RWPE1 (cell line): ENCODE measurements around the gene UGT1A4.
A peak's percentile ranks its signal among the peaks of the same experiment; 100 is the strongest.

Source experiments
- CTCF ChIA-PET: fragments of 350-600 bp; sonication (Branson Sonifier 250); formaldehyde crosslinking; extraction: SDS; loops from one replicate; lab custom pipeline; 2021; lab: Yijun Ruan, JAX
- POLR2A ChIA-PET: fragments of 400-600 bp; formaldehyde crosslinking; extraction: SDS; loops from one replicate; lab custom pipeline; 2020; ENCODE audit warnings: antibody characterized with exemption; ENCODE audit not compliant: low non-redundant PET; lab: Yijun Ruan, JAX
- DNase-seq: peaks from one replicate; pipeline ENCODE4 v3.0.0; 2012; ENCODE audit warnings: low spot score
- H3K27ac ChIP-seq: fragments of 450-650 bp; 2 replicates; pipeline ENCODE4 v1.5.1; 2017
- CTCF ChIP-seq: fragments of 450-650 bp; conservative IDR thresholded peaks from 2 replicates; pipeline ENCODE4 v1.5.1; 2017; ENCODE audit warnings: low read depth, mild to moderate bottlenecking

The UGT1A4 gene

GRCh38 chr2:233705911-233706506 is 12.5 kb upstream of the UGT1A4 start:
- no peak for DNase-seq
- CTCF ChIA-PET = interaction anchor here (0.7 to 1.0 kb wide), 2 partner anchors 10 to 217 kb away, joined by 3 read pairs; no protein-coding TSS in a partner anchor
- H3K27ac ChIP-seq = peak overlapping the region; percentile 83
- TF ChIP-seq CTCF = no peak
- POLR2A ChIA-PET = interaction anchor here (1.3 kb wide), 1 partner anchor 15 kb away, joined by 6 read pairs; no protein-coding TSS in a partner anchor

- peak overlapping the region; percentile 83 for H3K27ac ChIP-seq
Measured at GRCh38 chr2:233706720-233707119, 11.8 kb upstream of the UGT1A4 start.

GRCh38 chr2:233707940-233708644 is 10.4 kb upstream of the UGT1A4 start:
- peak overlapping the region; percentile 43; the same call in 1 of the 2 replicates for H3K27ac ChIP-seq
- ChIA-PET POLR2A (no interaction called here), CTCF (no interaction called here)
- TF ChIP-seq CTCF = no peak
- no peak for DNase-seq

More at GRCh38 chr2:233706720-233707119, 11.8 kb upstream of the UGT1A4 start:
- DNase-seq = no peak
- ChIA-PET POLR2A (interaction anchor here (0.6 to 1.3 kb wide), 2 partner anchors 16 to 143 kb away, joined by 3 to 6 read pairs; no protein-coding TSS in a partner anchor), CTCF (interaction anchor here (1.0 kb wide), 1 partner anchor 9 kb away, joined by 3 read pairs; no protein-coding TSS in a partner anchor)
- TF ChIP-seq CTCF = no peak

GRCh38 chr2:233708942-233709341 is 9.6 kb upstream of the UGT1A4 start:
- ChIA-PET POLR2A (no interaction called here), CTCF (no interaction called here)
- no peak overlapping the region for H3K27ac ChIP-seq
- no peak for TF ChIP-seq CTCF
- no peak for DNase-seq

- peak; percentile 88 for TF ChIP-seq CTCF
- ChIA-PET POLR2A (no interaction called here), CTCF (interaction anchor here (0.6 to 1.1 kb wide), 11 partner anchors 15 to 1934 kb away, joined by 3 to 4 read pairs (median 3); no protein-coding TSS in a partner anchor)
- peak; percentile 73 for DNase-seq
- H3K27ac ChIP-seq = 0 out of 2 replicates have a peak overlapping the region, but pooled peaks have one; percentile 22
Measured at GRCh38 chr2:233711312-233712008, 7.1 kb upstream of the UGT1A4 start.
